ENCODE data around the gene OBSCN.

GRCh38 chr1:228407106-228408040, 199.5 kb downstream of the OBSCN start:
- TF ChIP-seq CTCF (IDR thresholded peaks at IDR 0.05; ENCODE audit: low read depth, low read length, missing input control) (no peak), SP1 (IDR thresholded peaks at IDR 0.05) (no peak), RAD21 (IDR thresholded peaks at IDR 0.05) (no peak), EGR1 (IDR thresholded peaks at IDR 0.05; ENCODE audit: low read depth in 2 of 2) (no peak), YY1 (IDR thresholded peaks at IDR 0.05) (no peak)
